H9 (cell line): Measurements from ENCODE around the gene INSM1. TPM values are rescaled to one million over a fixed set of nuclear protein-coding genes. Genes with fewer than 3 reads are reported as not detected.

Source experiments
- DNase-seq: peaks from one replicate; pipeline ENCODE4 v3.0.0-alpha.2; 2017
- H2AFZ ChIP-seq: one replicate; pipeline ENCODE4 v1.6.1; 2013; ENCODE audit warnings: mild to moderate bottlenecking, low read length, control low read depth, moderate library complexity
- H2AK5ac ChIP-seq: 2 replicates; pipeline ENCODE4 v1.6.1; 2013; ENCODE audit warnings: low read length, control low read depth, mixed read lengths; ENCODE audit not compliant: insufficient read length
- H2BK120ac ChIP-seq: one replicate; pipeline ENCODE4 v1.6.1; 2013; ENCODE audit warnings: low read depth, mild to moderate bottlenecking, low read length, control low read depth, inconsistent platforms; ENCODE audit not compliant: poor library complexity, severe bottlenecking
- H2BK12ac ChIP-seq: 2 replicates; pipeline ENCODE4 v1.6.1; 2013; ENCODE audit warnings: low read length, control low read depth, mixed read lengths, low read depth; ENCODE audit not compliant: insufficient read length
- H2BK15ac ChIP-seq: 2 replicates; pipeline ENCODE4 v1.6.1; 2013; ENCODE audit warnings: low read depth, low read length, control low read depth
- H2BK20ac ChIP-seq: one replicate; pipeline ENCODE4 v1.6.1; 2013; ENCODE audit warnings: low read depth, mild to moderate bottlenecking, low read length, control low read depth, inconsistent platforms; ENCODE audit not compliant: poor library complexity, severe bottlenecking
- H2BK5ac ChIP-seq: 2 replicates; pipeline ENCODE4 v1.6.1; 2013; ENCODE audit warnings: low read length, control low read depth, mixed read lengths; ENCODE audit not compliant: insufficient read length
- H3K14ac ChIP-seq: 2 replicates; pipeline ENCODE4 v1.6.1; 2013; ENCODE audit warnings: low read length, control low read depth; ENCODE audit not compliant: insufficient read depth
- H3K18ac ChIP-seq: 2 replicates; pipeline ENCODE4 v1.6.1; 2013; ENCODE audit warnings: low read depth, mild to moderate bottlenecking, mixed read lengths, low read length, control low read depth; ENCODE audit not compliant: insufficient read length
- H3K23ac ChIP-seq: 2 replicates; pipeline ENCODE4 v1.6.1; 2013; ENCODE audit warnings: low read length, control low read depth, mixed read lengths, low read depth; ENCODE audit not compliant: insufficient read length
- H3K23me2 ChIP-seq: 2 replicates; pipeline ENCODE4 v1.6.1; 2013; ENCODE audit warnings: low read depth, mild to moderate bottlenecking, mixed read lengths, low read length, control low read depth; ENCODE audit not compliant: insufficient read length, poor library complexity, severe bottlenecking
- H3K27ac ChIP-seq: 2 replicates; pipeline ENCODE4 v1.5.1; 2013; ENCODE audit warnings: low read length, control low read depth, mixed read lengths, low read depth; ENCODE audit not compliant: insufficient read length
- H3K27me3 ChIP-seq: 2 replicates; pipeline ENCODE4 v1.6.1; 2013; ENCODE audit warnings: low read length, control low read depth, inconsistent platforms; ENCODE audit not compliant: insufficient read depth
- H3K4ac ChIP-seq: 2 replicates; pipeline ENCODE4 v1.6.1; 2013; ENCODE audit warnings: low read depth, mild to moderate bottlenecking, control low read depth, inconsistent platforms, low read length, moderate library complexity
- H3K4me1 ChIP-seq: 2 replicates; pipeline ENCODE4 v1.6.1; 2013; ENCODE audit warnings: low read length, control low read depth, inconsistent platforms; ENCODE audit not compliant: insufficient read depth
- H3K4me2 ChIP-seq: 2 replicates; pipeline ENCODE4 v1.6.1; 2013; ENCODE audit warnings: low read length, control low read depth, mixed read lengths; ENCODE audit not compliant: insufficient read length, insufficient read depth
- H3K56ac ChIP-seq: 2 replicates; pipeline ENCODE4 v1.6.1; 2013; ENCODE audit warnings: low read depth, mild to moderate bottlenecking, mixed read lengths, low read length, control low read depth; ENCODE audit not compliant: insufficient read length
- H3K79me1 ChIP-seq: 2 replicates; pipeline ENCODE4 v1.6.1; 2013; ENCODE audit warnings: low read depth, mild to moderate bottlenecking, moderate library complexity, low read length, control low read depth, inconsistent platforms; ENCODE audit not compliant: insufficient read depth, poor library complexity, severe bottlenecking
- H3K79me2 ChIP-seq: 2 replicates; pipeline ENCODE4 v1.6.1; 2013; ENCODE audit warnings: low read length, control low read depth, inconsistent platforms; ENCODE audit not compliant: insufficient read depth
- H3K9ac ChIP-seq: 2 replicates; pipeline ENCODE4 v1.6.1; 2013; ENCODE audit warnings: low read length, control low read depth, mixed read lengths; ENCODE audit not compliant: insufficient read length; ENCODE audit errors: extremely low read depth
- H3K9me3 ChIP-seq: one replicate; pipeline ENCODE4 v1.6.1; 2013; ENCODE audit warnings: low read depth, low read length, inconsistent platforms; ENCODE audit not compliant: control insufficient read depth
- H3T11ph ChIP-seq: one replicate; pipeline ENCODE4 v1.6.1; 2013; ENCODE audit warnings: mild to moderate bottlenecking, low read length, control low read depth, inconsistent platforms
- H4K20me1 ChIP-seq: one replicate; pipeline ENCODE4 v1.6.1; 2013; ENCODE audit not compliant: control insufficient read depth, insufficient read length, insufficient read depth
- H4K5ac ChIP-seq: 2 replicates; pipeline ENCODE4 v1.6.1; 2013; ENCODE audit warnings: low read depth, mild to moderate bottlenecking, mixed read lengths, low read length, control low read depth; ENCODE audit not compliant: insufficient read length
- H4K8ac ChIP-seq: replicated peaks from 2 replicates; pipeline ENCODE4 v1.6.1; 2013; ENCODE audit warnings: low read length, control low read depth, mixed read lengths, low read depth; ENCODE audit not compliant: insufficient read length
- H4K91ac ChIP-seq: 2 replicates; pipeline ENCODE4 v1.6.1; 2013; ENCODE audit warnings: low read depth, mild to moderate bottlenecking, moderate library complexity, mixed read lengths, low read length, control low read depth; ENCODE audit not compliant: insufficient read length
- H3K27ac Mint-ChIP-seq, 3 experiments: 2 replicates in 2 of 3; 3 replicates in 1 of 3; pipeline ENCODE4 v1.8.0; 2020 to 2021; ENCODE audit warnings: mixed read lengths in 3 of 3, mild to moderate bottlenecking in 1 of 3, moderate library complexity in 1 of 3
- H3K27me3 Mint-ChIP-seq: 2 replicates; pipeline ENCODE4 v1.8.0; 2021; ENCODE audit warnings: low read depth, mild to moderate bottlenecking, moderate library complexity, mixed read lengths
- H3K36me3 Mint-ChIP-seq, 3 experiments: 2 replicates in 2 of 3; 3 replicates in 1 of 3; pipeline ENCODE4 v1.8.0; 2020 to 2021; ENCODE audit warnings: low read depth in 3 of 3, mixed read lengths in 3 of 3; ENCODE audit not compliant: insufficient read depth in 1 of 3
- H3K4me1 Mint-ChIP-seq, 2 experiments: 2 replicates each; pipeline ENCODE4 v1.8.0; 2020; ENCODE audit warnings: mixed read lengths in 2 of 2
- H3K4me3 Mint-ChIP-seq, 2 experiments: 2 replicates in 1 of 2; 3 replicates in 1 of 2; pipeline ENCODE4 v1.8.0; 2020 to 2021; ENCODE audit warnings: mild to moderate bottlenecking in 2 of 2, mixed read lengths in 2 of 2, moderate library complexity in 1 of 2
- H3K9me3 Mint-ChIP-seq, 2 experiments: 2 replicates in 1 of 2; 3 replicates in 1 of 2; pipeline ENCODE4 v1.8.0; 2020; ENCODE audit warnings: mild to moderate bottlenecking in 2 of 2, mixed read lengths in 2 of 2, moderate library complexity in 1 of 2
- CTCF ChIP-seq: fragments of 200-600 bp; sonication (generic); conservative IDR thresholded peaks from 3 replicates; pipeline ENCODE4 v1.8.0; 2021; ENCODE audit warnings: antibody characterized with exemption, mild to moderate bottlenecking
- WGBS: extraction: QIAGEN DNeasy Blood & Tissue Kit; methylation state at CpG from one replicate; pipeline ENCODE4 v1.1.7; 2013; ENCODE audit warnings: missing lambda C conversion rate, low lambda C conversion rate, mixed read lengths; ENCODE audit not compliant: insufficient read length; ENCODE audit errors: extremely low coverage; 5-methylcytosine and 5-hydroxymethylcytosine counted together
- total RNA-seq: library from RNA; stranded (reverse); gene quantifications from 2 replicates; pipeline ENCODE4 v1.2.1, GENCODE V29; 2021

Gene INSM1
- total RNA-seq, 1 experiment from 2014 or later, result 0.83 TPM

DNA sequence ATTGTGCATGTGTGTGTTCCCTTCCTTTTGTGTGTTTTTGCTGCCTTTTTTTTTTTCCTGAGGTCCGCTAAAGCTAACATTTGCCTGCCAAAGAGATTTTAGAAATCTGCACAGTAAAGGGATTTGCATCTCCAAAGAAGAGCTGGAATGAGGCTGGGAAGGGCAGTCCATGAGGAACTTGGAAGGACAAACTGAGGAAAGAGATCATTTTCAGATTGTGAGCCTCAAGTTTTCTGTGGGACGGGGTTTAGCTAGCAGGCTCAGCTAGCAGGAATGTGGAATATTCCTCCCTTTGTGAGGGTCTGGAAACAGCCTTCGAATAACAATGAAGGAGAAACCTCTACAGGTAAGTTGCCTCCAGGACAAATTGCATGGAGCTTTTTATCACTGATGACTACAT is 3.8 kb downstream of the INSM1 start:
- Histone ChIP-seq H3K9ac (no peak overlapping the region), H3K14ac (no peak overlapping the region), H3K79me1 (no peaks in the 10 kb centered on the region), H3K23ac (no peak overlapping the region), H4K91ac (no peak overlapping the region), H3K79me2 (no peaks in the 10 kb centered on the region), H2AFZ (no peak overlapping the region), H2BK15ac (no peak overlapping the region), H3K18ac (no peak overlapping the region), H3K27me3 (peaks cover 15% of the 10 kb centered on the region; the same call in 1 of the 2 replicates), H3K27ac (peak overlapping the region; percentile 15), H4K20me1 (no peaks in the 10 kb centered on the region), H2BK12ac (no peak overlapping the region), H3K4me1 (peaks cover 13% of the 10 kb centered on the region; the same call in 1 of the 2 replicates), H3K23me2 (peaks cover 20% of the 10 kb centered on the region), H3K9me3 (no peaks in the 10 kb centered on the region), H2AK5ac (no peak overlapping the region), H4K8ac (no peak overlapping the region), H2BK20ac (no peak overlapping the region), H2BK5ac (no peak overlapping the region), H2BK120ac (no peak overlapping the region), H3K4me2 (peak overlapping the region; percentile 43), H4K5ac (no peak overlapping the region), H3K56ac (no peak overlapping the region), H3T11ph (no peak overlapping the region), H3K4ac (no peak overlapping the region)
- no peak for TF ChIP-seq CTCF
- Mint-ChIP-seq H3K27me3 (peaks cover 87% of the 10 kb centered on the region), H3K4me1 (peaks cover 38 to 42% of the 10 kb centered on the region in 2 experiments), H3K9me3 (peaks cover 0 to 2% of the 10 kb centered on the region in 2 experiments; a peak in 2 of 5 replicates), H3K4me3 (peak overlapping the region; percentile 12 to 53; a peak in 3 of 5 replicates), H3K27ac (peak overlapping the region in 2 of 3 experiments; percentile 56 to 94; a peak in 4 of 7 replicates), H3K36me3 (no peaks in the 10 kb centered on the region; a peak in 2 of 7 replicates)
- peak; percentile 48 for DNase-seq
- WGBS, result no CpG with 5 or more reads among the region's 3 CpGs
